Measurements from ENCODE around the gene SFT2D1. TPM values are rescaled to one million over a fixed set of nuclear protein-coding genes. Genes with fewer than 3 reads are reported as not detected.
A peak's percentile ranks its signal among the peaks of the same experiment; 100 is the strongest.

The SFT2D1 gene
- total RNA-seq, 1 donor from 2014 or later = 35.9 TPM

DNA sequence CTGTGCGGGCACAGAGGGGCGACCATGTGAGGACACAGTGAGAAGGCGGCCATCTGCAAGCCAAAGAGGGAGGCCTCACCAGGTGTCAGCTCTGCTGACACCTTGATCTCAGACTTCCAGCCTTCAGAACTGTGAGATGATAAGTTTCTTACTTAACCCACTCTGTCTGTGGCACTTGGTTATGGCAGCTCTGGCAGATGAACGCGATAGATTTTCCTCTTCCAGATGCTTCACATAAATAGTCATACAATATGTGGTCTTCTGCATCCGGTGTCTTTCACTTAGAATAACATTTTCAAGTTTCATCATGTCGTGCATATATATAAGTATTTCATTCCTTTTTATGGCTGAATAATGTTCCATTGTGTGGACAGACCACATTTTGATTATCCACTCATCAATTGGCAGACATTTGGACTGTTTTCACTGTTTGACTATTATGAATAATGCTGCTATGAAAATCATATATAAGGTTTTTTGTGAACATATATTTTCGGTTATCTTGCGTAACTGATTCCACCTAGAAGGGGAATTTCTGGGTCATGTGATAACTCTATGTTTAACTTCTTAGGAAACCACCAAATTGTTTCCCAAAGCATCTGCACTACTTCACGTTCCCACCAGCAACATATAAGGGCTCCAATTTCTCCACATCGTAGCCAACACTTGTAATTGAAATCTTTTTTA is 64.3 kb downstream of the SFT2D1 start:
- no peak for DNase-seq (ENCODE audit: low spot score)

DNA sequence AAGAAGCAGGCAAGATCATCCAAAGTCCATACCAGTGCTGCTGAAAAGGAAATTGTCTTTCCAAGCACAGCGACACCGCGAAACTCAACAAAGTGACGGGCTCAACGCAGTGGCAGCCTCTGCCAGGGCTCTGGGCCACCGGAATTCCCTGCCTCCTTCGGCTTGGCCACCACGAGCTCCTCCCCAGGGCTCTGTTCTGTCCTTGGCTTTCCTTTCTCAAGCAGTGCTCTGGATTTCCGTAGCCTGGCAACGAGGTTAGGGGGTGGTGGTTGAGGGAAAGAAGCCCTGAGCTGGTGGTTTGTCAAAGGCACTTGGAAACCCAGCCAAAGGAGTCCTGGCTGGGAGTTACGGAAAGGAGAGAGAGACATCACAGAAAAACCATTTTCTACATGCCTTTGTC is 65.3 kb downstream of the SFT2D1 start:
- DNase-seq (ENCODE audit: low spot score) = no peak

DNA sequence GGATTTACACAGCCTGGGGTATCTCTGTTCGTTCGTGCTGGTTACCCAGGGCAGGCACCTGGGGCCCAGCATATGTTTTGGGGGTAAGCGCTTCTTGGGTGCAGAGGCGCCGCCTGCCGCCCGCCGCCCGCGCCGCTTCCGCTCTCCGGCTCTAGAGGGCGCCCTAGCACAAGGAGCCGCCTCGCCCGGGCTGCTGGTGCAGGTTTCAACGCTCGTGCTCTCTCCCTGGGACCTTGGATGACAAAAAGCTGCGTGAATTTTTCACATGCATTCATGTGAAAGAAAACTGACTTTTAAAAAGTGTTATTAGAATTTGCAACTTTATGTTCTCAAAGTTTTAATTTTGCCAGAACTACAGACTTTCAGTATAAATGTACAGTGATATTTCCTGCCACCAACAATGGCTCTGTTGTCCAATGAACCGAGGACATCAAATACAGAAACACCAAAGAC is 66.6 kb downstream of the SFT2D1 start:
- peak; percentile 49 for DNase-seq (ENCODE audit: low spot score)

DNA sequence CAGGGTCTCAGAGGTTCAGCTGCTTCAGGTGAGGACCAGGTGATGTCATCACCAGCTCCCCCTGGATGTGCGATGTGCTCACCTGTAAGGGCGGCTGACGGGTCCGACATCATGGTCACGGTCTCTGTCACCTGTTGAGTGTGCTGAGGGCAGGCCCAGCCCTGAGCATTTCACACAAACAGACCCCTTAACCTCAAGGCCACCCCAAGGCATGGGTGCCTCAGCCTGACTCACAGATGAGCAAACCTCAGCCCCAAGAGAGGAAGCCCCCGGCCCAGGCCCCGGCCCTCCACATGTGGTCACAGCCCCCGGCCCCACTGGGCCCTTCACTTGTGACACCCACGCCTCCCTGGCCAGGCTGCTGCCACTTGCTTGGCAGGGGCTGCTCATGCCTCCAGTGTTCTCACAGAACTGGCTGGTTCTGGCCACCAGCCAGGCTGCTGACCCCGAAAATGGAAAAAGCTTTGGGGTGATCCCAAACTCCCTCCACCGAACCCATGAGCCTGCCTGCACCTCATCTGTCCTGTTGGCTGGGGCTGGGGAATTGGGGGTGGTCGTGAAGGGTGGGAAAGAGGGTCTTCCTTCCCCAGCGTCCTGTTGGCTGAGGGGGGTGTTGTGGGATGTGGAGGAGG is 67.5 kb downstream of the SFT2D1 start:
- DNase-seq (ENCODE audit: low spot score) = no peak

DNA sequence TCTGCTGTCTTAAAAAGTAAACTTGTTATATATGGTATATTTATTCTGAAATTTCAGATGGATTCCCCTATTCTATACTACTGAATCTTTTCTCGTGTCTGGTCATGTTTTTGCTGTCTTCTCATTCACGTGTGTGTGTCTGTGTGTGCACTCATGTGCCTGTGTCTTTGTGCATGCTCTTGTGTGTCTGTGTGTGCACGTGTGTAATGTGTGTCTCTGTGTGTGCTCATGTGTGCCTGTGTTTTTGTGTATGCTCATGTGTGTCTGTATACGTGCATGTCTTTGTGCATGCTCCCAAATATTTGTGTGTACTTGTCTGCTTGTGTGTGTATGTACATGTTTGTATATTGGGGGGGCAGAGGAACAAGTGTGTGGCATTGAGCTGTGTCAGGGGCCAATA is 68.2 kb downstream of the SFT2D1 start:
- no peak for DNase-seq (ENCODE audit: low spot score)

DNA sequence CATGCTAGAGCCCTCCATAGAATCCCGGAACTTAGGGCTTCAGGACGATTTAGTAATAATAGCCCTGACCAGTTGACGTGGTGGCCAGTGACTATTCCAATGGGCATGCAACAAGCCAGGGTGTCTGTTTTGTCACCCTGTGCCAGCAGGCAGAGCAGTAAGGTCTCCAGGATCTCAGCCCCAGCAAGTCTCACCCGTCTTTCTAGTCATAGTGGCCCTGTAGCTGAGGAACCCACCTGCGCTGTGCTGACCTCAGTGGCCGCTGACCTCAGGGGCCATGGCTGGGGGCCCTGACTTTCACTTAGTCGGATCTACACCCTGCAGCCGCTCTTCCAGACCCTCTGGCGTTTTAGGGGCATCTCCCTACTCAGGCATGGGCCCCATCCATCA is 71.0 kb downstream of the SFT2D1 start:
- DNase-seq (ENCODE audit: low spot score) = no peak

DNA sequence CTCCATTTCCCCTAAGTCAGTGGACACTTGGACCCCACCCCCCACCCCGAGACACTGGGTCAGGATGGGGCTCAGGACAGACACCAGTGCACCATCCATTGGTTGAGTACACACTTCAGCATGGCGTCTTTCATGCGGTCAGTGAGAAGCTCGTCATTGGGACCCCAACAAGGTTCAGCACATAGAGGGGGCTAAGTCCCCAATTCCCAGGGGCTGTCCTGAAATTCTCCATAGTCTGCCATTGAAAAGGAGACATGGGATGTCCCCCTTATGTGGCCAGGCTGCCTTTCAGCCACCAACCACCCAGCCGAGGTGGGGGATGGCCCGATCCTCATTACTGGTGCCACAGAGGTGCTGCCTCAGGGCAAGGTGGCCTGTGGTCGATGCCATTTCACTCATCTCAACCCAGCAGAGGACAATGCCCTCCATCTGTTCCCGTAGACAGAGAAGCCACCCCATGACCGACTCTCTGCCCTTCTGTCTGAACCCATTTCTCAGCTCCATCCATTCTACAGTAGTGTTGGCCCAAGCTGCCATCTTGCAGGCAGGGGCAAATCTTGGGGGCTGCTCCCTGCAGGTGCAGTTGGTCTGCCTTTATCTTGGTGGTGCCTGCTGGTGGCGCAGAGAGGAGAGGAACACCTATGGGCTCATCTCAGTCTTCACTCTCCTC is 71.5 kb downstream of the SFT2D1 start:
- no peak for DNase-seq (ENCODE audit: low spot score)

Other genes with a start within 250 kb of the SFT2D1 start
- gene TBXT, start 174.7 kb downstream of the SFT2D1 start, total RNA-seq (ENCODE audit: insufficient read depth, low replicate concordance) = not detected
- not detected for gene PRR18, start 34.2 kb downstream of the SFT2D1 start, total RNA-seq (ENCODE audit: insufficient read depth, low replicate concordance)
- gene MPC1, start 40.4 kb upstream of the SFT2D1 start, total RNA-seq (ENCODE audit: insufficient read depth, low replicate concordance) = 36.4 TPM
- 13.2 TPM for gene RAMACL, start 244.1 kb upstream of the SFT2D1 start, total RNA-seq (ENCODE audit: insufficient read depth, low replicate concordance)

All from umbilical cord (tissue), 2 donors.